NB4 (cell line): ENCODE results near the gene RIPK3.

Experiments
- DNase-seq: peaks from one replicate; pipeline ENCODE4 v3.0.0; 2010; ENCODE audit warnings: low read depth
- H3K4me3 ChIP-seq: one replicate; pipeline ENCODE4 v1.5.1; 2011; ENCODE audit warnings: mild to moderate bottlenecking, low read depth, low read length, moderate library complexity
- CTCF ChIP-seq: IDR thresholded peaks from one replicate; pipeline ENCODE4 v1.5.1; 2012; ENCODE audit warnings: low read depth, low read length
- MAX ChIP-seq: IDR thresholded peaks from 2 replicates; pipeline ENCODE4 v1.6.1; 2011; ENCODE audit warnings: low read depth, low read length
- MYC ChIP-seq: IDR thresholded peaks from 2 replicates; pipeline ENCODE4 v1.6.1; 2011; ENCODE audit warnings: low read depth, low read length
- POLR2A ChIP-seq: IDR thresholded peaks from 2 replicates; pipeline ENCODE4 v1.6.1; 2011; ENCODE audit warnings: mild to moderate bottlenecking; ENCODE audit not compliant: insufficient read length; ENCODE audit errors: extremely low read depth

RIPK3 gene

GRCh38 chr14:24298892-24299254 is 40.9 kb downstream of the RIPK3 start:
- peak; percentile 69 for DNase-seq
- TF ChIP-seq MYC (no peak), MAX (no peak), POLR2A (no peak), CTCF (no peak)
- H3K4me3 ChIP-seq: peak overlapping the region; percentile 98

- peak; percentile 38 for DNase-seq
- H3K4me3 ChIP-seq: no peak overlapping the region
- TF ChIP-seq CTCF (peak; percentile 18), MAX (no peak)
These were observed 42.4 kb downstream of the RIPK3 start for GRCh38 chr14:24297190-24297964.

GRCh38 chr14:24296341-24297157 is 43.2 kb downstream of the RIPK3 start:
- peak; percentile 71 for TF ChIP-seq CTCF
- peak; percentile 39 for TF ChIP-seq MYC
- TF ChIP-seq MAX: peak; percentile 74
- TF ChIP-seq POLR2A: no peak
- peak; percentile 91 for DNase-seq
- no peak overlapping the region for H3K4me3 ChIP-seq

GRCh38 chr14:24293525-24293924 is 46.3 kb downstream of the RIPK3 start:
- TF ChIP-seq MAX: no peak
- no peak for TF ChIP-seq CTCF
- no peak for TF ChIP-seq MYC
- no peak for TF ChIP-seq POLR2A
- no peak for DNase-seq

GRCh38 chr14:24292118-24292807 is 47.5 kb downstream of the RIPK3 start:
- TF ChIP-seq POLR2A: no peak
- no peak for TF ChIP-seq MAX
- TF ChIP-seq CTCF: no peak
- TF ChIP-seq MYC: no peak
- no peak overlapping the region for H3K4me3 ChIP-seq
- DNase-seq: no peak

More at GRCh38 chr14:24293525-24293924, 46.3 kb downstream of the RIPK3 start:
- H3K4me3 ChIP-seq: no peak overlapping the region
